Neuronal stem cell (in vitro differentiated cells): ENCODE data around the gene UNC13C.

Source experiments
- DNase-seq: peaks from one replicate; pipeline ENCODE4 v3.0.0-alpha.2; 2013; ENCODE audit warnings: low spot score
- H2AFZ ChIP-seq: one replicate; pipeline ENCODE4 v1.6.1; 2013; ENCODE audit warnings: mild to moderate bottlenecking, low read length, inconsistent platforms
- H2AK5ac ChIP-seq: 2 replicates; pipeline ENCODE4 v1.6.1; 2013; ENCODE audit warnings: low read depth, mild to moderate bottlenecking, inconsistent platforms, low read length, moderate library complexity, mixed read lengths
- H2BK120ac ChIP-seq: 2 replicates; pipeline ENCODE4 v1.6.1; 2013; ENCODE audit warnings: low read depth, mild to moderate bottlenecking, inconsistent platforms, low read length, moderate library complexity, mixed read lengths
- H2BK12ac ChIP-seq: one replicate; pipeline ENCODE4 v1.6.1; 2013; ENCODE audit warnings: low read length, inconsistent platforms
- H2BK15ac ChIP-seq: 2 replicates; pipeline ENCODE4 v1.6.1; 2013; ENCODE audit warnings: mild to moderate bottlenecking, low read length, inconsistent platforms, mixed read lengths
- H2BK5ac ChIP-seq: one replicate; pipeline ENCODE4 v1.6.1; 2013; ENCODE audit warnings: inconsistent platforms, mild to moderate bottlenecking, low read length, moderate library complexity
- H3K14ac ChIP-seq: one replicate; pipeline ENCODE4 v1.6.1; 2013; ENCODE audit warnings: low read length, inconsistent platforms
- H3K18ac ChIP-seq: 2 replicates; pipeline ENCODE4 v1.6.1; 2013; ENCODE audit warnings: low read length, inconsistent platforms
- H3K23ac ChIP-seq: 2 replicates; pipeline ENCODE4 v1.6.1; 2013; ENCODE audit warnings: low read depth, mild to moderate bottlenecking, mixed read lengths, low read length, inconsistent platforms; ENCODE audit not compliant: poor library complexity
- H3K27ac ChIP-seq: replicated peaks from 3 replicates; pipeline ENCODE4 v1.5.1; 2013; ENCODE audit warnings: low read length, inconsistent platforms
- H3K27me3 ChIP-seq, 3 experiments: 2 replicates each; pipeline ENCODE4 v1.6.1; 2013; ENCODE audit warnings: low read length in 3 of 3, mild to moderate bottlenecking in 2 of 3, inconsistent platforms in 1 of 3, low read depth in 1 of 3, mixed read lengths in 1 of 3, moderate library complexity in 1 of 3; ENCODE audit not compliant: control insufficient read depth in 3 of 3, insufficient read depth in 3 of 3
- H3K36me3 ChIP-seq, 2 donors: replicated peaks in 1 of 2; 2 replicates each; pipeline ENCODE4 v1.6.1; 2013; ENCODE audit warnings: low read length in 2 of 2; ENCODE audit not compliant: control insufficient read depth in 2 of 2, insufficient read depth in 2 of 2
- H3K4ac ChIP-seq: 2 replicates; pipeline ENCODE4 v1.6.1; 2013; ENCODE audit warnings: inconsistent platforms, mild to moderate bottlenecking, low read length, moderate library complexity
- H3K4me1 ChIP-seq, 2 donors: 1 replicate in 1 of 2; 2 replicates in 1 of 2; pipeline ENCODE4 v1.6.1; 2013; ENCODE audit warnings: low read length in 2 of 2, low read depth in 1 of 2; ENCODE audit not compliant: control insufficient read depth in 2 of 2, insufficient read depth in 1 of 2
- H3K4me2 ChIP-seq: one replicate; pipeline ENCODE4 v1.6.1; 2013; ENCODE audit warnings: mild to moderate bottlenecking, low read length, inconsistent platforms; ENCODE audit not compliant: insufficient read depth, poor library complexity, severe bottlenecking
- H3K4me3 ChIP-seq, 2 donors: 2 replicates each; pipeline ENCODE4 v1.5.1; 2013; ENCODE audit warnings: low read length in 2 of 2, mild to moderate bottlenecking in 2 of 2, inconsistent platforms in 1 of 2, moderate library complexity in 1 of 2
- H3K79me1 ChIP-seq: one replicate; pipeline ENCODE4 v1.6.1; 2013; ENCODE audit warnings: low read depth, mild to moderate bottlenecking, inconsistent platforms, low read length, moderate library complexity
- H3K9ac ChIP-seq: one replicate; pipeline ENCODE4 v1.6.1; 2013; ENCODE audit warnings: mild to moderate bottlenecking, low read depth, low read length, inconsistent platforms; ENCODE audit not compliant: poor library complexity
- H3K9me3 ChIP-seq, 2 donors: replicated peaks in 1 of 2; 2 replicates each; pipeline versions ENCODE3 to v1.6.1; 2013; ENCODE audit warnings: low read length in 2 of 2, mild to moderate bottlenecking in 2 of 2, inconsistent platforms in 1 of 2, low read depth in 1 of 2, mixed read lengths in 1 of 2, moderate library complexity in 1 of 2; ENCODE audit not compliant: control insufficient read depth in 2 of 2, insufficient read depth in 1 of 2
- H4K8ac ChIP-seq: one replicate; pipeline ENCODE4 v1.6.1; 2013; ENCODE audit warnings: low read depth, mild to moderate bottlenecking, inconsistent platforms, low read length, moderate library complexity
- H4K91ac ChIP-seq: one replicate; pipeline ENCODE4 v1.6.1; 2013; ENCODE audit warnings: low read length, low read depth, mild to moderate bottlenecking, inconsistent platforms; ENCODE audit not compliant: poor library complexity
- WGBS, 2 donors: extraction: QIAGEN DNeasy Blood & Tissue Kit; methylation state at CpG; one replicate each; pipeline ENCODE4 v1.1.7; 2013; ENCODE audit warnings: missing lambda C conversion rate in 2 of 2, mixed read lengths in 1 of 2; ENCODE audit not compliant: insufficient read length in 2 of 2, insufficient replicate concordance in 1 of 2; ENCODE audit errors: extremely low coverage in 2 of 2; 5-methylcytosine and 5-hydroxymethylcytosine counted together

Gene UNC13C

GRCh38 chr15:54528021-54528420 is 549.8 kb downstream of the UNC13C start:
- Histone ChIP-seq H2AK5ac (no peak overlapping the region), H3K23ac (no peak overlapping the region), H2AFZ (no peak overlapping the region), H3K4ac (no peak overlapping the region), H4K8ac (no peak overlapping the region), H2BK5ac (no peak overlapping the region), H3K18ac (no peak overlapping the region), H3K27ac (no peak overlapping the region), H3K9me3 (no peaks in the 10 kb centered on the region), H3K4me1 (peaks cover 0 to 2% of the 10 kb centered on the region in 2 donors), H2BK120ac (no peak overlapping the region), H3K9ac (no peak overlapping the region), H2BK15ac (no peak overlapping the region), H3K4me3 (no peak overlapping the region), H3K27me3 (no peaks in the 10 kb centered on the region), H4K91ac (no peak overlapping the region), H3K36me3 (no peaks in the 10 kb centered on the region), H3K4me2 (no peak overlapping the region), H2BK12ac (no peak overlapping the region), H3K79me1 (no peaks in the 10 kb centered on the region), H3K14ac (no peak overlapping the region)
- DNase-seq, result no peak
- no CpG with 5 or more reads among the region's 1 CpG for WGBS, 2 donors

GRCh38 chr15:54540721-54541120 is 562.5 kb downstream of the UNC13C start:
- Histone ChIP-seq H2BK120ac (no peak overlapping the region), H3K4me1 (no peaks in the 10 kb centered on the region), H2AK5ac (no peak overlapping the region), H3K4me3 (no peak overlapping the region), H3K79me1 (no peaks in the 10 kb centered on the region), H3K4me2 (no peak overlapping the region), H3K4ac (no peak overlapping the region), H2BK12ac (no peak overlapping the region), H3K18ac (no peak overlapping the region), H4K8ac (no peak overlapping the region), H3K14ac (no peak overlapping the region), H2AFZ (no peak overlapping the region), H3K9me3 (no peaks in the 10 kb centered on the region), H2BK15ac (no peak overlapping the region), H4K91ac (no peak overlapping the region), H3K23ac (no peak overlapping the region), H3K27me3 (no peaks in the 10 kb centered on the region), H2BK5ac (no peak overlapping the region), H3K9ac (no peak overlapping the region), H3K36me3 (no peaks in the 10 kb centered on the region), H3K27ac (no peak overlapping the region)
- DNase-seq, result no peak
- WGBS, 2 donors, result no CpG with 5 or more reads among the region's 6 CpGs

- WGBS, 2 donors, result no CpG with 5 or more reads among the region's 3 CpGs
These were observed 569.2 kb downstream of the UNC13C start for GRCh38 chr15:54547491-54547890.

GRCh38 chr15:54550954-54551353 is 572.7 kb downstream of the UNC13C start:
- Histone ChIP-seq H3K27me3 (no peaks in the 10 kb centered on the region), H3K27ac (no peak overlapping the region), H2AK5ac (no peak overlapping the region), H3K36me3 (no peaks in the 10 kb centered on the region), H2BK12ac (no peak overlapping the region), H2BK120ac (no peak overlapping the region), H3K4me2 (no peak overlapping the region), H3K18ac (no peak overlapping the region), H3K4me1 (no peaks in the 10 kb centered on the region), H3K9me3 (no peaks in the 10 kb centered on the region), H3K79me1 (no peaks in the 10 kb centered on the region), H3K23ac (no peak overlapping the region), H2BK5ac (no peak overlapping the region), H2BK15ac (no peak overlapping the region), H4K91ac (no peak overlapping the region), H3K4ac (no peak overlapping the region), H3K4me3 (no peak overlapping the region), H4K8ac (no peak overlapping the region), H2AFZ (no peak overlapping the region), H3K9ac (no peak overlapping the region), H3K14ac (no peak overlapping the region)
- no peak for DNase-seq
- WGBS, 2 donors, result no CpG with 5 or more reads among the region's 1 CpG

More at GRCh38 chr15:54547491-54547890, 569.2 kb downstream of the UNC13C start:
- H2BK5ac ChIP-seq, result no peak overlapping the region
- no peak overlapping the region for H3K9ac ChIP-seq
- no peaks in the 10 kb centered on the region for H3K27me3 ChIP-seq
- no peak overlapping the region for H3K14ac ChIP-seq
- H3K79me1 ChIP-seq, result no peaks in the 10 kb centered on the region
- H3K4me3 ChIP-seq, result no peak overlapping the region
- H3K36me3 ChIP-seq, result no peaks in the 10 kb centered on the region
- H3K4me2 ChIP-seq, result no peak overlapping the region
- H3K4me1 ChIP-seq, result no peaks in the 10 kb centered on the region
- H3K18ac ChIP-seq, result no peak overlapping the region
- H3K27ac ChIP-seq, result no peak overlapping the region
- DNase-seq, result no peak
- no peak overlapping the region for H3K4ac ChIP-seq
- H2AFZ ChIP-seq, result no peak overlapping the region
- H2BK15ac ChIP-seq, result no peak overlapping the region
- no peak overlapping the region for H2BK120ac ChIP-seq
- no peak overlapping the region for H2AK5ac ChIP-seq
- H3K9me3 ChIP-seq, result no peaks in the 10 kb centered on the region
- H2BK12ac ChIP-seq, result no peak overlapping the region
- no peak overlapping the region for H3K23ac ChIP-seq
- no peak overlapping the region for H4K91ac ChIP-seq
- H4K8ac ChIP-seq, result no peak overlapping the region
